Measurements from ENCODE around the gene OPCML.

The OPCML gene

GRCh38 chr11:132464003-132464342 is 1068.3 kb downstream of the OPCML start:
- no peak for DNase-seq (ENCODE audit: low spot score)

- no peak for DNase-seq (ENCODE audit: low spot score)
Observed at GRCh38 chr11:132463295-132464002, 1068.9 kb downstream of the OPCML start.

- DNase-seq (ENCODE audit: low spot score) = no peak
Observed at GRCh38 chr11:132459736-132460135, 1072.6 kb downstream of the OPCML start.

- no peak for DNase-seq (ENCODE audit: low spot score)
Observed at GRCh38 chr11:132457445-132457844, 1074.9 kb downstream of the OPCML start.

- no peak for DNase-seq (ENCODE audit: low spot score)
Observed at GRCh38 chr11:132456751-132457328, 1075.5 kb downstream of the OPCML start.

DNA sequence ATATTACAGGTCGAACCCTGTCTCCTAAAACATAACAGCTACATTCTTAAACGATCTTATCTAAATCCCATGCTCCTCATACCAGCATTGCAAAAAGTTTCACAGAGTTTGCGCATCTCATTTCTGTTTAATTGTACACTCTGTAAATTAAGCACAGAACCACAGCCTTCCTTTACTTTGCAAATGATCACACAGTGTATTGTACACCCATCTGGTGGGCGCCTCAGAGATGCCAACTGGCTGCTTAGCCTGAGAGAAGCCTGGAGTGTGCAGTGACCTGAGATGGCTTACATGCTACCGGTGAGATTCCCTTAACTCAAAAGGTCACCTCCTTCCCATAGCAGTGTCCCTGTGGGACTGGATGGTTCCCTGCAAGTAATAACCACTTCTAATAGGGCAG is 1077.3 kb downstream of the OPCML start:
- no peak for DNase-seq (ENCODE audit: low spot score)

DNA sequence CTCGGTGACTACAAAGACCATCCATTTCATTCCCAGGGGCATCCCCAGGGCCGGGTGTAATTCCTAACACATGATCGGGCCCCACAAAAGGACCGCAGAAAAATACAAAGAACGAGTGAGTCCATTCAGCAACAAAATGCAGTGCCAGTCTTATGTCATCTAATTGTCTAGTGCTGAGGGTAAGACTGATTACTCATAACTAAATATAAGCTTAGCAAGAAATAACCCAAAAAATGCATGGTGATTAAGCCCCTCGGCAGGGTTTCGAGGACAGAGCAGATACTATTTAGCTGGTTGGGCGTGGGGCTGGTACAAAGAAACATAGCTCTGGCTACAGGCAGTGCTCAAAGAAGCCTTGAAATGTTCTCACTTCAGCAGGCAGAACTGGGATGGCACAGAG is 1078.9 kb downstream of the OPCML start:
- DNase-seq (ENCODE audit: low spot score) = no peak

DNA sequence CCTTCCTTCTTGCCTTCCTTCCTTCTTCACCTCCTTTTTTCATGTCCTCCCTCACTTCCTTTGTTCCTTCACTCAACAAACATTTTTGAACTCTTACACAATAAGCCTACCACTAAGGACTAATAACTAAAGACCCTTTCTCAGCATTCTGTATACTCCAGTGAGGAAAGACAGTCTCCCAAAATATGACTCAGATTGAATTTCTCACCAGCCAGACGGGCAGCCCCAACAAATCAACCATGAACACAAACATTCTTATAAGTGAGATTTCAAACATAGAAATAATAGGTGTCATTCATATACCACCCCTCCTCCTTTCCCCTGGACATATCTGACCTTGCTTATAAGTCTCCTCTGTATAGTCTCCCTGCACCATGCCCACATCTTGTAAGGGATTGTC is 1079.7 kb downstream of the OPCML start:
- no peak for DNase-seq (ENCODE audit: low spot score)

GRCh38 chr11:132451942-132452601 is 1080.2 kb downstream of the OPCML start:
- DNase-seq (ENCODE audit: low spot score) = no peak

GRCh38 chr11:132450631-132451030 is 1081.7 kb downstream of the OPCML start:
- DNase-seq (ENCODE audit: low spot score) = no peak

GRCh38 chr11:132448334-132448995 is 1083.8 kb downstream of the OPCML start:
- no peak for DNase-seq (ENCODE audit: low spot score)

- DNase-seq (ENCODE audit: low spot score) = no peak
Observed at GRCh38 chr11:132447761-132448160, 1084.5 kb downstream of the OPCML start.

GRCh38 chr11:132445859-132446291 is 1086.4 kb downstream of the OPCML start:
- DNase-seq (ENCODE audit: low spot score) = no peak

- DNase-seq (ENCODE audit: low spot score) = no peak
Observed at GRCh38 chr11:132444911-132445310, 1087.4 kb downstream of the OPCML start.

GRCh38 chr11:132439711-132440255 is 1092.5 kb downstream of the OPCML start:
- no peak for DNase-seq (ENCODE audit: low spot score)

DNA sequence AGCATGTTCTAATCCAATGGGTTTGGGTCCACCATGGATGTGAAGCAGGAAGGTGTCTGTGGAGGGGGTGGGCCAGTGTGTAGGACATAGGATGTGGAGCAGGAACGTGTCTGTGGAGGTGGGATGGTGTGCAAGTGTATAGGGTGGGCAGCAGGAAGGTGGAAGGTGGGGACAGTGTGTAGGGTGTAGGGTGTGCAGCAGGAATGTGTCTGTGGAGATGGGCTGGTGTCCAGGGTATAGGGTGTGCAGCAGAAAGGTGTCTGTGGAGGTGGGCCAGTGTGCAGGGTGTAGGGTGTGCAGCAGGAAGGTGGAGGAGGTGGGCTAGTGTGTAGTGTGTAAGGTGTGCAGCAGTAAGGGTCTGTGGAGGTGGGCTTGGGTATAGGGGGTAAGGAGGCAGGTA is 1093.9 kb downstream of the OPCML start:
- DNase-seq (ENCODE audit: low spot score) = no peak

DNA sequence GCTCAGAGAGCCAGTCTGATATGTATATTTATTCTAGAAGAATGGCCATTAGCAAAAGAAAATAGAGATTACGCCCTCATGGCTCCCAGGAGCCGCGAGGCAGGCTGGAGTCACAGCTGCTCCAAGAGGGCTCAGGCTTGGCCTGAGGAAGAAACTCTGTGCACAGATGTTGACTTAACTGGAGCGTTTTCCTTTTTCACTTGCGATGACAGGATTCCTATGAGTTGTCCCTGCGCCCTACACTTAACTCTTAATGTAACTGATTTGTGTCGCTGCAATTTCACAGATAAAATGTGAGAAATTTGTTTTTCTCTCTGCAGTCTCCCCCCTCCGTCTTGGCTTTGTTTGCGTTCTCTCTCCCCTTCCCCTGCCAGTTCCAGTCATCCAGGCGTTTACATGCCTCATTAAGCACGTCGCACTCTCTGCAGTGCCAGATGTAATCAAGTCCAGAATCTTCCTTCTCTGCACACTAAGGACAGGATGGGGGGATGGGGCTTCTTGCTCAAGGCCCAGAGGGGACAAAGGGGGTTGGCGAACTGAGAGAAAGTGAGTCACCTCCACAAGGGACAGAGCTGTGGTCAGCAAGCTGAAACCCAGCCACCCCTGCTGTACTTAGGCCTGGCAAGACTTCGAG is 1101.8 kb downstream of the OPCML start:
- no peak for DNase-seq (ENCODE audit: low spot score)

GRCh38 chr11:132429685-132430084 is 1102.6 kb downstream of the OPCML start:
- no peak for DNase-seq (ENCODE audit: low spot score)

GRCh38 chr11:132427611-132428010 is 1104.7 kb downstream of the OPCML start:
- DNase-seq (ENCODE audit: low spot score) = no peak

- no peak for DNase-seq (ENCODE audit: low spot score)
Observed at GRCh38 chr11:132424433-132424832, 1107.9 kb downstream of the OPCML start.

- no peak for DNase-seq (ENCODE audit: low spot score)
Observed at GRCh38 chr11:132423266-132423665, 1109.0 kb downstream of the OPCML start.

DNA sequence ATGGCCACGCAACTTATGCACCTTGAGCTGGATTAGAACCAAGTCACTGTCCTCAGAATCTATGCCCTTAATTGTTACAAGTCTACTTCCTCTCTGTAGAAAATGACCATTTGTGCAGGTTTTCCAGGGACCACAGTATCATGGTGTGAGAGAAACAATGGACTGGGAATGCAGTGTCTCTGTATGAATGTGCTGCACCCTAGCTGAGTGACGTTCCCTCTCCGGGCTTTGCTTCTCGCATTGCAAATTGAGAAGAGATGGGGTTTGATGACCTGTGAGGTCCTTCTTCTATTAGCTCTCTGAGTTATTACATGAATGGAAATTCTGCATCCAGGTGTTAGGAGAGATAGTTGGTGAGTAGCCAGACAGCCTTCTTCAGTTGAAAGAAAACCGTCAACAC is 1109.6 kb downstream of the OPCML start:
- no peak for DNase-seq (ENCODE audit: low spot score)

Measured in hematopoietic multipotent progenitor cell treated with erythropoietin and hydrocortisone succinate and interleukin-3 and kit ligand, for 17 days (in vitro differentiated cells).